Natural killer cell (primary cell): Measurements from ENCODE around the gene NDFIP1. TPM values are rescaled to one million over a fixed set of nuclear protein-coding genes. Genes with fewer than 3 reads are reported as not detected.
"Not testable (repeated sequence)": the region's sequence is repeated elsewhere in the genome, so short reads cannot be mapped to it uniquely, and the experiment has no call there.

ENCODE experiments used
- ATAC-seq, 3 donors: fragments of 150-1000 bp in 2 of 3; fragments of 200-7000 bp in 1 of 3; cut with Tn5 transposase; 1 replicate in 1 of 3; 2 replicates in 2 of 3; pipeline ENCODE4 v1.10.0; 2021; ENCODE audit warnings: mild to moderate bottlenecking in 2 of 3, moderate library complexity in 2 of 3
- DNase-seq, 2 donors: peaks; one replicate each; pipeline versions ENCODE4 v3.0.0 to v3.0.0-alpha.2; 2013 to 2021; ENCODE audit warnings: mixed read lengths in 1 of 2
- H3K27ac ChIP-seq: one replicate; pipeline ENCODE4 v1.5.1; 2013; ENCODE audit warnings: mild to moderate bottlenecking, low read length
- H3K27me3 ChIP-seq: one replicate; pipeline ENCODE4 v1.6.1; 2013; ENCODE audit warnings: low read length; ENCODE audit not compliant: control insufficient read depth, insufficient read depth
- H3K36me3 ChIP-seq: one replicate; pipeline ENCODE4 v1.6.1; 2013; ENCODE audit warnings: low read length; ENCODE audit not compliant: control insufficient read depth, insufficient read depth
- H3K4me1 ChIP-seq: one replicate; pipeline ENCODE4 v1.6.1; 2013; ENCODE audit warnings: low read length; ENCODE audit not compliant: control insufficient read depth, insufficient read depth
- H3K4me3 ChIP-seq: one replicate; pipeline ENCODE4 v1.5.1; 2013; ENCODE audit warnings: low read length
- H3K9me3 ChIP-seq: one replicate; pipeline ENCODE4 v1.6.1; 2013; ENCODE audit warnings: low read length; ENCODE audit not compliant: control insufficient read depth, insufficient read depth
- H3K27ac Mint-ChIP-seq, 2 donors: one replicate each; pipeline ENCODE4 v1.8.0; 2022; ENCODE audit warnings: mild to moderate bottlenecking in 2 of 2, mixed read lengths in 2 of 2, moderate library complexity in 1 of 2
- H3K27me3 Mint-ChIP-seq, 2 donors: one replicate each; pipeline ENCODE4 v1.8.0; 2022; ENCODE audit warnings: low read depth in 2 of 2, mixed read lengths in 2 of 2
- H3K36me3 Mint-ChIP-seq: one replicate; pipeline ENCODE4 v1.8.0; 2022; ENCODE audit warnings: mixed read lengths
- H3K4me1 Mint-ChIP-seq, 2 donors: one replicate each; pipeline ENCODE4 v1.8.0; 2022; ENCODE audit warnings: mixed read lengths in 2 of 2
- H3K4me3 Mint-ChIP-seq: one replicate; pipeline ENCODE4 v1.8.0; 2022; ENCODE audit warnings: mild to moderate bottlenecking, moderate library complexity, mixed read lengths
- H3K9me3 Mint-ChIP-seq, 2 donors: one replicate each; pipeline ENCODE4 v1.8.0; 2022; ENCODE audit warnings: mixed read lengths in 2 of 2
- CTCF ChIP-seq: fragments of 200-600 bp; IDR thresholded peaks from one replicate; pipeline ENCODE4 v1.8.0; 2022; ENCODE audit warnings: antibody characterized with exemption
- WGBS: methylation state at CpG from one replicate; pipeline ENCODE4 v1.1.7; 2013; ENCODE audit warnings: missing lambda C conversion rate; ENCODE audit not compliant: insufficient coverage; 5-methylcytosine and 5-hydroxymethylcytosine counted together
- intact Hi-C: fragments of 100-400 bp; cut with micrococcal nuclease; formaldehyde crosslinking; loops from one replicate; pipeline ENCODE4 v1.14.2; 2022
- total RNA-seq, 4 donors: library from RNA; stranded (reverse); fragments of 120-200 nt in 1 of 4; gene quantifications; one replicate each; pipeline versions ENCODE4 v1.2.3 to v1.2.4, GENCODE V29; 2013 to 2022

The NDFIP1 gene
- total RNA-seq, 3 donors from 2014 or later (not counting 1 experiment from before 2014, with no cell fraction given) = 45.4 to 57.6 (median 51.7) TPM

GRCh38 chr5:142153674-142154448 lies 45.3 kb downstream of the NDFIP1 start:
- Histone ChIP-seq H3K9me3 (no peaks in the 10 kb centered on the region), H3K27ac (no peak overlapping the region), H3K27me3 (no peaks in the 10 kb centered on the region), H3K4me1 (no peaks in the 10 kb centered on the region), H3K36me3 (peaks cover 22% of the 10 kb centered on the region), H3K4me3 (no peak overlapping the region)
- intact Hi-C loops = loop anchor here (10.0 kb wide), 1 partner anchor 731 kb away; no protein-coding TSS in a partner anchor
- no peak for TF ChIP-seq CTCF
- H3K9me3 Mint-ChIP-seq = no peaks in the 10 kb centered on the region
- H3K27ac Mint-ChIP-seq = no peak overlapping the region
- no peak overlapping the region for H3K4me3 Mint-ChIP-seq
- H3K27me3 Mint-ChIP-seq = no peaks in the 10 kb centered on the region
- ATAC-seq (no peak), DNase-seq (no peak)
- H3K4me1 Mint-ChIP-seq = no peaks in the 10 kb centered on the region
- no peaks in the 10 kb centered on the region for H3K36me3 Mint-ChIP-seq
- 97% methylated on average over 11 of the region's 12 CpGs for WGBS

- not testable (repeated sequence) for H3K4me1 ChIP-seq, H3K27me3 ChIP-seq, ATAC-seq, H3K27ac Mint-ChIP-seq, H3K4me1 Mint-ChIP-seq, H3K9me3 ChIP-seq, H3K4me3 ChIP-seq, H3K27me3 Mint-ChIP-seq, H3K27ac ChIP-seq, DNase-seq, H3K36me3 Mint-ChIP-seq, H3K9me3 Mint-ChIP-seq, H3K4me3 Mint-ChIP-seq
- 100% methylated on average over 6 of the region's 12 CpGs for WGBS
- intact Hi-C loops = loop anchor here (10.0 kb wide), 1 partner anchor 730 kb away; no protein-coding TSS in a partner anchor
- peaks cover 18% of the 10 kb centered on the region for H3K36me3 ChIP-seq
Observed at GRCh38 chr5:142154449-142154841, 45.9 kb downstream of the NDFIP1 start.

GRCh38 chr5:142156839-142157463 lies 48.4 kb downstream of the NDFIP1 start:
- Mint-ChIP-seq H3K9me3 (no peaks in the 10 kb centered on the region), H3K4me3 (no peak overlapping the region), H3K27ac (no peak overlapping the region), H3K36me3 (no peaks in the 10 kb centered on the region), H3K4me1 (no peaks in the 10 kb centered on the region), H3K27me3 (no peaks in the 10 kb centered on the region)
- ATAC-seq (no peak), DNase-seq (no peak)
- Histone ChIP-seq H3K27me3 (no peaks in the 10 kb centered on the region), H3K4me1 (no peaks in the 10 kb centered on the region), H3K4me3 (no peak overlapping the region), H3K36me3 (peaks cover 13% of the 10 kb centered on the region), H3K27ac (no peak overlapping the region), H3K9me3 (no peaks in the 10 kb centered on the region)
- TF ChIP-seq CTCF = no peak
- WGBS = 35% methylated on average over 1 of the region's 5 CpGs
- intact Hi-C loops = loop anchor here (10.0 kb wide), 1 partner anchor 728 kb away; no protein-coding TSS in a partner anchor

- H3K9me3 Mint-ChIP-seq = no peaks in the 10 kb centered on the region
- intact Hi-C loops = loop anchor here (10.0 kb wide), 1 partner anchor 725 kb away; no protein-coding TSS in a partner anchor
- no peaks in the 10 kb centered on the region for H3K4me1 Mint-ChIP-seq
- no peaks in the 10 kb centered on the region for H3K27me3 ChIP-seq
- DNase-seq (no peak), ATAC-seq (no peak)
- H3K4me3 ChIP-seq = no peak overlapping the region
- H3K27ac Mint-ChIP-seq = no peak overlapping the region
- no peak overlapping the region for H3K4me3 Mint-ChIP-seq
- peaks cover 3% of the 10 kb centered on the region for H3K36me3 ChIP-seq
- H3K9me3 ChIP-seq = no peaks in the 10 kb centered on the region
- H3K27me3 Mint-ChIP-seq = no peaks in the 10 kb centered on the region
- no peaks in the 10 kb centered on the region for H3K36me3 Mint-ChIP-seq
- TF ChIP-seq CTCF = no peak
- H3K27ac ChIP-seq = no peak overlapping the region
- no peaks in the 10 kb centered on the region for H3K4me1 ChIP-seq
Observed at GRCh38 chr5:142159354-142159753, 50.8 kb downstream of the NDFIP1 start.
